HEK293 (cell line): ENCODE results near the gene OTUB2.

Experiments
- CTCF ChIA-PET: fragments of 350-600 bp; formaldehyde crosslinking; extraction: SDS; loops from one replicate; lab custom pipeline; 2021; ENCODE audit warnings: antibody characterized with exemption; lab: Yijun Ruan, JAX
- POLR2A ChIA-PET: fragments of 300-600 bp; formaldehyde crosslinking; extraction: SDS; loops from one replicate; lab custom pipeline; 2020; ENCODE audit warnings: antibody characterized with exemption, inconsistent platforms; lab: Yijun Ruan, JAX
- H3K27ac ChIP-seq: fragments of 200-500 bp; sonication (Bioruptor generic); 2 replicates; pipeline ENCODE4 v1.5.1; 2014; ENCODE audit warnings: low read depth, low read length, control low read depth, inconsistent platforms; ENCODE audit errors: extremely low read depth
- H3K36me3 ChIP-seq, 2 experiments: fragments of 200-500 bp in 1 of 2; sonication (Bioruptor generic) in 1 of 2; 1 replicate in 1 of 2; 2 replicates in 1 of 2; pipeline ENCODE4 v1.5.1; 2014 to 2017; ENCODE audit warnings: inconsistent platforms in 2 of 2, low read length in 2 of 2; ENCODE audit not compliant: control insufficient read depth in 2 of 2, insufficient read depth in 1 of 2
- H3K4me1 ChIP-seq: fragments of 200-500 bp; sonication (Bioruptor generic); 2 replicates; pipeline ENCODE4 v1.5.1; 2014; ENCODE audit warnings: mild to moderate bottlenecking, low read length, inconsistent platforms; ENCODE audit not compliant: control insufficient read depth, insufficient read depth
- H3K4me3 ChIP-seq: 2 replicates; pipeline ENCODE4 v1.5.1; 2011; ENCODE audit warnings: low read depth, mild to moderate bottlenecking, control low read depth, low read length, moderate library complexity
- H3K9me3 ChIP-seq: fragments of 200-500 bp; sonication (Bioruptor generic); 2 replicates; pipeline ENCODE4 v1.5.1; 2014; ENCODE audit warnings: low read depth, low read length, inconsistent platforms; ENCODE audit not compliant: control insufficient read depth, insufficient read depth
- BCL11B ChIP-seq: fragments of 450-650 bp; formaldehyde crosslinking; IDR thresholded peaks from 2 replicates; pipeline ENCODE4 v1.5.1; 2016; ENCODE audit warnings: low read depth, missing biosample characterization, missing genetic modification characterization
- GLI4 ChIP-seq: fragments of 450-650 bp; formaldehyde crosslinking; IDR thresholded peaks from 2 replicates; pipeline ENCODE4 v1.5.1; 2016; ENCODE audit warnings: missing biosample characterization, missing genetic modification characterization
- GLIS2 ChIP-seq: fragments of 450-650 bp; formaldehyde crosslinking; IDR thresholded peaks from 2 replicates; pipeline ENCODE4 v1.5.1; 2016; ENCODE audit warnings: missing biosample characterization, missing genetic modification characterization
- INSM2 ChIP-seq: fragments of 450-650 bp; formaldehyde crosslinking; IDR thresholded peaks from 2 replicates; pipeline ENCODE4 v1.5.1; 2016; ENCODE audit warnings: missing biosample characterization, missing genetic modification characterization
- ZBTB21 ChIP-seq: fragments of 450-650 bp; formaldehyde crosslinking; IDR thresholded peaks from 2 replicates; pipeline ENCODE4 v1.5.1; 2017; ENCODE audit warnings: missing biosample characterization, missing genetic modification characterization
- ZNF138 ChIP-seq: fragments of 450-650 bp; formaldehyde crosslinking; IDR thresholded peaks from 2 replicates; pipeline ENCODE4 v1.5.1; 2016; ENCODE audit warnings: missing biosample characterization, missing genetic modification characterization, borderline replicate concordance
- ZNF202 ChIP-seq: fragments of 450-650 bp; formaldehyde crosslinking; IDR thresholded peaks from 2 replicates; pipeline ENCODE4 v1.5.1; 2016; ENCODE audit warnings: missing biosample characterization, missing genetic modification characterization, borderline replicate concordance
- ZNF24 ChIP-seq: fragments of 450-650 bp; formaldehyde crosslinking; IDR thresholded peaks from 2 replicates; pipeline ENCODE4 v1.5.1; 2016; ENCODE audit warnings: missing biosample characterization, missing genetic modification characterization
- ZNF302 ChIP-seq: fragments of 450-650 bp; formaldehyde crosslinking; IDR thresholded peaks from 2 replicates; pipeline ENCODE4 v1.5.1; 2016; ENCODE audit warnings: missing biosample characterization, missing genetic modification characterization, low read depth
- ZNF366 ChIP-seq: fragments of 450-650 bp; formaldehyde crosslinking; conservative IDR thresholded peaks from 2 replicates; pipeline ENCODE4 v1.5.1; 2016; ENCODE audit warnings: missing biosample characterization, missing genetic modification characterization
- ZNF416 ChIP-seq: fragments of 450-650 bp; formaldehyde crosslinking; IDR thresholded peaks from 2 replicates; pipeline ENCODE4 v1.5.1; 2016; ENCODE audit warnings: missing biosample characterization, missing genetic modification characterization
- ZNF513 ChIP-seq: fragments of 450-650 bp; IDR thresholded peaks from 2 replicates; pipeline ENCODE4 v1.5.1; 2018; ENCODE audit warnings: missing biosample characterization, missing genetic modification characterization
- ZNF514 ChIP-seq: fragments of 450-650 bp; formaldehyde crosslinking; IDR thresholded peaks from 2 replicates; pipeline ENCODE4 v1.5.1; 2016; ENCODE audit warnings: missing biosample characterization, missing genetic modification characterization
- ZNF548 ChIP-seq: fragments of 450-650 bp; formaldehyde crosslinking; IDR thresholded peaks from 2 replicates; pipeline ENCODE4 v1.5.1; 2016; ENCODE audit warnings: missing biosample characterization, missing genetic modification characterization
- ZNF654 ChIP-seq: fragments of 450-650 bp; formaldehyde crosslinking; IDR thresholded peaks from 2 replicates; pipeline ENCODE4 v1.5.1; 2016; ENCODE audit warnings: low read depth, missing biosample characterization, missing genetic modification characterization
- ZNF701 ChIP-seq: fragments of 450-650 bp; formaldehyde crosslinking; IDR thresholded peaks from 2 replicates; pipeline ENCODE4 v1.5.1; 2016; ENCODE audit warnings: missing biosample characterization, missing genetic modification characterization
- ZNF791 ChIP-seq: fragments of 450-650 bp; formaldehyde crosslinking; IDR thresholded peaks from 2 replicates; pipeline ENCODE4 v1.5.1; 2016; ENCODE audit warnings: missing biosample characterization, missing genetic modification characterization
- ZNF843 ChIP-seq: fragments of 450-650 bp; formaldehyde crosslinking; IDR thresholded peaks from 2 replicates; pipeline ENCODE4 v1.5.1; 2016; ENCODE audit warnings: missing biosample characterization, missing genetic modification characterization
- ZSCAN23 ChIP-seq: fragments of 450-650 bp; formaldehyde crosslinking; IDR thresholded peaks from 2 replicates; pipeline ENCODE4 v1.5.1; 2016; ENCODE audit warnings: missing biosample characterization, missing genetic modification characterization
- ZSCAN30 ChIP-seq: fragments of 450-650 bp; IDR thresholded peaks from 2 replicates; pipeline ENCODE4 v1.5.1; 2018; ENCODE audit warnings: missing biosample characterization, mild to moderate bottlenecking, missing genetic modification characterization, moderate library complexity
- TF ChIP-seq, protein P1 (sequence below): fragments of 450-650 bp; formaldehyde crosslinking; IDR thresholded peaks from 2 replicates; pipeline ENCODE4 v1.5.1; 2016; ENCODE audit warnings: missing biosample characterization, missing genetic modification characterization
- TF ChIP-seq, protein P2 (sequence below): fragments of 450-650 bp; formaldehyde crosslinking; IDR thresholded peaks from 2 replicates; pipeline ENCODE4 v1.5.1; 2016; ENCODE audit warnings: missing biosample characterization, missing genetic modification characterization
- TF ChIP-seq, protein P3 (sequence below): fragments of 450-650 bp; formaldehyde crosslinking; IDR thresholded peaks from 2 replicates; pipeline ENCODE4 v1.5.1; 2017; ENCODE audit warnings: missing biosample characterization, mild to moderate bottlenecking, missing genetic modification characterization, moderate library complexity

OTUB2 gene

GRCh38 chr14:94030571-94030970 lies 4.4 kb downstream of the OTUB2 start (continued):
- no peak for TF ChIP-seq INSM2

- TF ChIP-seq ZNF416 (tag by site-specific recombination) (no peak), ZSCAN30 (tag by site-specific recombination) (no peak), ZNF791 (tag by site-specific recombination) (no peak), GLI4 (tag by site-specific recombination) (no peak), ZNF138 (tag by site-specific recombination) (no peak), GLIS2 (tag by site-specific recombination) (no peak), ZNF366 (tag by site-specific recombination) (no peak)
- TF ChIP-seq, protein P1, sequence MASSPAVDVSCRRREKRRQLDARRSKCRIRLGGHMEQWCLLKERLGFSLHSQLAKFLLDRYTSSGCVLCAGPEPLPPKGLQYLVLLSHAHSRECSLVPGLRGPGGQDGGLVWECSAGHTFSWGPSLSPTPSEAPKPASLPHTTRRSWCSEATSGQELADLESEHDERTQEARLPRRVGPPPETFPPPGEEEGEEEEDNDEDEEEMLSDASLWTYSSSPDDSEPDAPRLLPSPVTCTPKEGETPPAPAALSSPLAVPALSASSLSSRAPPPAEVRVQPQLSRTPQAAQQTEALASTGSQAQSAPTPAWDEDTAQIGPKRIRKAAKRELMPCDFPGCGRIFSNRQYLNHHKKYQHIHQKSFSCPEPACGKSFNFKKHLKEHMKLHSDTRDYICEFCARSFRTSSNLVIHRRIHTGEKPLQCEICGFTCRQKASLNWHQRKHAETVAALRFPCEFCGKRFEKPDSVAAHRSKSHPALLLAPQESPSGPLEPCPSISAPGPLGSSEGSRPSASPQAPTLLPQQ (tag by site-specific recombination) = no peak
- TF ChIP-seq, protein P2, sequence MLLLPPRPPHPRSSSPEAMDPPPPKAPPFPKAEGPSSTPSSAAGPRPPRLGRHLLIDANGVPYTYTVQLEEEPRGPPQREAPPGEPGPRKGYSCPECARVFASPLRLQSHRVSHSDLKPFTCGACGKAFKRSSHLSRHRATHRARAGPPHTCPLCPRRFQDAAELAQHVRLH (tag by site-specific recombination) = no peak
These were observed 5.2 kb downstream of the OTUB2 start for GRCh38 chr14:94031161-94031882.

DNA sequence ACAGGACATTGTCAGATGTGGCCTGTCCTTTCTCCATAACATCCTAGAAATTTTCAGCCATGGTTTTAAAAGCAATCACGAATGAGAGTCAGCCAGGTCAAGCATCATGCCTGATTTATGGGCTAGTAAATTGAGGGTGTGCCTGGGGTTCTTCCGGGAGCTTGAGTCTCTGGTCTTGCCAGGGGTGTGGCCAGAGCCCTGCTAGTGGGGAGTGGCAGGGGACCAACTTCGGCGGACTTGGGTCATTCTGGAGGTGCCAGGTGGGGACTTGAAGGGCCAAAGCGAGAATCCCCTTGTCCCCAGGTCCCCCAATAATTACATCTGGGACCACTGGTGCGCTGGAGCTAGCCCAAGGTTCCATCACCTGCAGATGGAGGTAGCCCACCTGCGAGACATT lies 5.7 kb downstream of the OTUB2 start:
- POLR2A ChIA-PET = interaction anchor here (0.6 kb wide), 1 partner anchor 33 kb away, joined by 4 read pairs; no protein-coding TSS in a partner anchor
- peaks cover 0 to 6% of the 10 kb centered on the region in 2 experiments; a peak in 1 of 3 replicates for H3K36me3 ChIP-seq
- no peak for TF ChIP-seq ZNF654 (tag by site-specific recombination)
- TF ChIP-seq, all 188 proteins: peak for 0
- H3K4me3 ChIP-seq = no peak overlapping the region
- H3K4me1 ChIP-seq = no peaks in the 10 kb centered on the region
- no peak overlapping the region for H3K27ac ChIP-seq
- CTCF ChIA-PET = interaction anchor here (1.1 kb wide), 1 partner anchor 105 kb away, joined by 4 read pairs; no protein-coding TSS in a partner anchor
- H3K9me3 ChIP-seq = no peaks in the 10 kb centered on the region

More at GRCh38 chr14:94031161-94031882, 5.2 kb downstream of the OTUB2 start:
- Histone ChIP-seq H3K4me3 (no peak overlapping the region), H3K9me3 (no peaks in the 10 kb centered on the region), H3K36me3 (peaks cover 0 to 6% of the 10 kb centered on the region in 2 experiments; a peak in 1 of 3 replicates), H3K4me1 (no peaks in the 10 kb centered on the region), H3K27ac (no peak overlapping the region)
- ChIA-PET CTCF (interaction anchor here (1.1 kb wide), 1 partner anchor 105 kb away, joined by 4 read pairs; no protein-coding TSS in a partner anchor), POLR2A (no interaction called here)

- CTCF ChIA-PET = interaction anchor here (0.6 to 3.6 kb wide), 10 partner anchors 14 to 186 kb away, joined by 3 to 46 read pairs (median 6); no protein-coding TSS in a partner anchor
- no peak overlapping the region for H3K27ac ChIP-seq
- POLR2A ChIA-PET = interaction anchor here (0.7 kb wide), 2 partner anchors 93 to 97 kb away, joined by 5 to 8 read pairs; no protein-coding TSS in a partner anchor
- H3K9me3 ChIP-seq = no peaks in the 10 kb centered on the region
- no peaks in the 10 kb centered on the region for H3K4me1 ChIP-seq
- no peak overlapping the region for H3K4me3 ChIP-seq
- peaks cover 0 to 10% of the 10 kb centered on the region in 2 experiments; a peak in 1 of 3 replicates for H3K36me3 ChIP-seq
- TF ChIP-seq ZNF843 (tag by site-specific recombination) = no peak
- no peak for TF ChIP-seq ZNF513
- no peak for TF ChIP-seq ZNF302 (tag by site-specific recombination)
- TF ChIP-seq BCL11B (tag by site-specific recombination) = no peak
- TF ChIP-seq ZNF24 = no peak
- no peak for TF ChIP-seq ZBTB21 (tag by site-specific recombination)
- no peak for TF ChIP-seq ZNF514
- TF ChIP-seq ZNF701 = no peak
- TF ChIP-seq ZNF548 (tag by site-specific recombination) = no peak
- no peak for TF ChIP-seq ZSCAN23
- no peak for TF ChIP-seq ZNF202 (tag by site-specific recombination)
- TF ChIP-seq, protein P3, sequence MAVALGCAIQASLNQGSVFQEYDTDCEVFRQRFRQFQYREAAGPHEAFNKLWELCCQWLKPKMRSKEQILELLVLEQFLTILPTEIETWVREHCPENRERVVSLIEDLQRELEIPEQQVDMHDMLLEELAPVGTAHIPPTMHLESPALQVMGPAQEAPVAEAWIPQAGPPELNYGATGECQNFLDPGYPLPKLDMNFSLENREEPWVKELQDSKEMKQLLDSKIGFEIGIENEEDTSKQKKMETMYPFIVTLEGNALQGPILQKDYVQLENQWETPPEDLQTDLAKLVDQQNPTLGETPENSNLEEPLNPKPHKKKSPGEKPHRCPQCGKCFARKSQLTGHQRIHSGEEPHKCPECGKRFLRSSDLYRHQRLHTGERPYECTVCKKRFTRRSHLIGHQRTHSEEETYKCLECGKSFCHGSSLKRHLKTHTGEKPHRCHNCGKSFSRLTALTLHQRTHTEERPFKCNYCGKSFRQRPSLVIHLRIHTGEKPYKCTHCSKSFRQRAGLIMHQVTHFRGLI (tag by site-specific recombination) = no peak
These were observed 8.7 kb downstream of the OTUB2 start for GRCh38 chr14:94034886-94035285.
